ENCODE results near the gene THAP4. TPM values are rescaled to one million over a fixed set of nuclear protein-coding genes. Genes with fewer than 3 reads are reported as not detected.
"Not testable (repeated sequence)": the region's sequence is repeated elsewhere in the genome, so short reads cannot be mapped to it uniquely, and the experiment has no call there.

Gene THAP4
- total RNA-seq, 1 donor from 2014 or later: 23.7 TPM

DNA sequence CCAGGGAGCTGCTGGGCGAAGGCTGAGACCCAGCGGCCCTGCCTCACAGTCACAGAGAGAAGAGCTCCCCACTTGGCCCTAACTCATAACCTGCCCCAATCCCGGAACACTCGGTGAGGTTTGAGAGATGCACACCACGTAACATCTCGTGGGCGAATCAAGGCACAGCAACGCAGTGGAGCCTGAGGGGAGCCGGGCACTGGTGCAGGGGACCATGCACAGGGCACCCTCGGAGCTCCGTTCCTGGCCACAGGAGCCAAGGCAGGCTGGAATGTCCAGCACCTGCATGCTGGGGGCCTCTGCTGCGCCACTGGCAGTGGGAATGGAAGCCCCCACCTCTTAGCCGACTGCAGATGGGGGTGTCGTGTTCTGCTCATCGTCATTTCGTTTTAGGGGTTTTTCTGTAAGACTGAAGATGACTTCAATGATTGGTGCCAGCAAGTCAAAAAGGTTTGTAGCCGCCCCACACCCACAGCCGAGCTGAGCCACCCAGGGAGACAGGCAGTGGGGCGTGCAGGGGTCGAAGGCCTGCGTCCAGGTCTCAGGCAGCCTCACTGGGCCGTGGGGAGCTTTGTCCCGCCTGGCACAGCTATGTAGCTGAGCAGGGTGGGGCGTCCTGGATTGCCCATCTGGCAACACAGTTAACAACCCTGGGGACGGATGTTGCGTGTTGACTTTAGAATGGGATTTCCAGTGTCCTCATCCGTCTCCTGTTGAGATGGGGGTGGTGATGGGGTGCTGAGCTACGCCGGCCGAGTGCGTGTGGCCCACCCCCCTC lies 33.6 kb upstream of the THAP4 start:
- intact Hi-C loops (cut with micrococcal nuclease): no loop called here
- Mint-ChIP-seq H3K4me1 (no peaks in the 10 kb centered on the region), H3K36me3 (ENCODE audit: low read depth) (peaks cover 68% of the 10 kb centered on the region), H3K27me3 (no peaks in the 10 kb centered on the region), H3K9me3 (no peaks in the 10 kb centered on the region), H3K4me3 (no peak overlapping the region), H3K27ac (no peak overlapping the region)
- POLR2A ChIA-PET: no interaction called here
- TF ChIP-seq, protein P1, sequence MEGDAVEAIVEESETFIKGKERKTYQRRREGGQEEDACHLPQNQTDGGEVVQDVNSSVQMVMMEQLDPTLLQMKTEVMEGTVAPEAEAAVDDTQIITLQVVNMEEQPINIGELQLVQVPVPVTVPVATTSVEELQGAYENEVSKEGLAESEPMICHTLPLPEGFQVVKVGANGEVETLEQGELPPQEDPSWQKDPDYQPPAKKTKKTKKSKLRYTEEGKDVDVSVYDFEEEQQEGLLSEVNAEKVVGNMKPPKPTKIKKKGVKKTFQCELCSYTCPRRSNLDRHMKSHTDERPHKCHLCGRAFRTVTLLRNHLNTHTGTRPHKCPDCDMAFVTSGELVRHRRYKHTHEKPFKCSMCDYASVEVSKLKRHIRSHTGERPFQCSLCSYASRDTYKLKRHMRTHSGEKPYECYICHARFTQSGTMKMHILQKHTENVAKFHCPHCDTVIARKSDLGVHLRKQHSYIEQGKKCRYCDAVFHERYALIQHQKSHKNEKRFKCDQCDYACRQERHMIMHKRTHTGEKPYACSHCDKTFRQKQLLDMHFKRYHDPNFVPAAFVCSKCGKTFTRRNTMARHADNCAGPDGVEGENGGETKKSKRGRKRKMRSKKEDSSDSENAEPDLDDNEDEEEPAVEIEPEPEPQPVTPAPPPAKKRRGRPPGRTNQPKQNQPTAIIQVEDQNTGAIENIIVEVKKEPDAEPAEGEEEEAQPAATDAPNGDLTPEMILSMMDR (IDR thresholded peaks at IDR 0.05): no peak
- CTCF ChIA-PET: no interaction called here
- ATAC-seq (ENCODE audit: low read depth): no peak
- DNase-seq: no peak

GRCh38 chr2:241668839-241669238 lies 31.9 kb upstream of the THAP4 start:
- no peaks in the 10 kb centered on the region for H3K9me3 Mint-ChIP-seq
- no peaks in the 10 kb centered on the region for H3K4me1 Mint-ChIP-seq
- no peak overlapping the region for H3K4me3 Mint-ChIP-seq
- no peak overlapping the region for H3K27ac Mint-ChIP-seq
- H3K36me3 Mint-ChIP-seq (ENCODE audit: low read depth): peaks cover 64% of the 10 kb centered on the region
- ATAC-seq (ENCODE audit: low read depth) (no peak), DNase-seq (no peak)
- no peaks in the 10 kb centered on the region for H3K27me3 Mint-ChIP-seq
- TF ChIP-seq, protein P1 (IDR thresholded peaks at IDR 0.05): no peak
- intact Hi-C loops (cut with micrococcal nuclease): no loop called here
- POLR2A ChIA-PET: no interaction called here
- CTCF ChIA-PET: no interaction called here

GRCh38 chr2:241668354-241668753 lies 31.4 kb upstream of the THAP4 start:
- intact Hi-C loops (cut with micrococcal nuclease): no loop called here
- Mint-ChIP-seq H3K27me3 (no peaks in the 10 kb centered on the region), H3K4me1 (no peaks in the 10 kb centered on the region), H3K27ac (no peak overlapping the region), H3K36me3 (ENCODE audit: low read depth) (peaks cover 62% of the 10 kb centered on the region), H3K9me3 (no peaks in the 10 kb centered on the region), H3K4me3 (no peak overlapping the region)
- ChIA-PET CTCF (interaction anchor here (0.6 kb wide), 1 partner anchor 56 kb away, joined by 3 read pairs; no protein-coding TSS in a partner anchor), POLR2A (no interaction called here)
- ATAC-seq (ENCODE audit: low read depth): no peak
- TF ChIP-seq, protein P1 (IDR thresholded peaks at IDR 0.05): no peak
- no peak for DNase-seq

DNA sequence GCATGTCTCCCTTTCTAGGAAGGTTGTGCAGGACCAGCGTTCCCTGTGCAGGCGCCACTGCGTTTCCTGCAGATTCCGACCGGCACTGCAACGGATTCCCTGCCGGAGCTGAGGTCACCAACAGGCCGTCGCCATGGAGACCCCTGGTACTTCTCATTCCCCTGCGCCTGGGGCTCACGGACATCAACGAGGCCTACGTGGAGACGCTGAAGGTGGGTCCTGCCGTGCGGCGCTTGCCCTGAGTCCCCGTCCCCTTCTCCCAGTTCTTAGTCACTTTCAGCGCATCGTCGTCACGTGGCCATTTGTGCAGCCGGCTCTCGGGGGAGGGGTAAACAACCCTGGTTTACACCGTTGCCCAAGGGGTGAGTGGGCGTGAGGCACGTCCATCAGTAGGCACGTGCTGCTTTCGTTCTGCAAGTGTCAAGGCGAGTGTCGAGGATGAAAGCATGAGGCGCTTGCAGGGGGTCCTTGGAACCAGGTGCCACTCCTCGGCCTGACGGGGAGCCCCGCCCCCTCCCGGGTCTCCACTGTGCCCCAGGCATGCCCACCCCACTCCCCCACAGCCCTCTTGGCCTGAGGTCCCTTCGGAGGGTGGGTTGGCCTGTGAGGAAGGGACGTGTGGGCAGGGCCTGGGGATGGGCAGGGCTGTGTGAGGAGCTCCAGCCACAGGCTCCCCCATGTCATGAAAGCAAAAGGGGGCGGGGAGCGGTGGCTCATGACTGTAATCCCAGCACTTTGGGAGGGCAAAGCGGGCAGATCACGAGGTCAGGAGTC lies 29.9 kb upstream of the THAP4 start:
- POLR2A ChIA-PET: no interaction called here
- Mint-ChIP-seq H3K4me3 (no peak overlapping the region), H3K36me3 (ENCODE audit: low read depth) (peaks cover 60% of the 10 kb centered on the region), H3K27me3 (no peaks in the 10 kb centered on the region), H3K27ac (no peak overlapping the region), H3K4me1 (no peaks in the 10 kb centered on the region), H3K9me3 (no peaks in the 10 kb centered on the region)
- intact Hi-C loops (cut with micrococcal nuclease): no loop called here
- TF ChIP-seq, protein P1 (IDR thresholded peaks at IDR 0.05): no peak
- DNase-seq (no peak), ATAC-seq (ENCODE audit: low read depth) (no peak)
- CTCF ChIA-PET: no interaction called here

DNA sequence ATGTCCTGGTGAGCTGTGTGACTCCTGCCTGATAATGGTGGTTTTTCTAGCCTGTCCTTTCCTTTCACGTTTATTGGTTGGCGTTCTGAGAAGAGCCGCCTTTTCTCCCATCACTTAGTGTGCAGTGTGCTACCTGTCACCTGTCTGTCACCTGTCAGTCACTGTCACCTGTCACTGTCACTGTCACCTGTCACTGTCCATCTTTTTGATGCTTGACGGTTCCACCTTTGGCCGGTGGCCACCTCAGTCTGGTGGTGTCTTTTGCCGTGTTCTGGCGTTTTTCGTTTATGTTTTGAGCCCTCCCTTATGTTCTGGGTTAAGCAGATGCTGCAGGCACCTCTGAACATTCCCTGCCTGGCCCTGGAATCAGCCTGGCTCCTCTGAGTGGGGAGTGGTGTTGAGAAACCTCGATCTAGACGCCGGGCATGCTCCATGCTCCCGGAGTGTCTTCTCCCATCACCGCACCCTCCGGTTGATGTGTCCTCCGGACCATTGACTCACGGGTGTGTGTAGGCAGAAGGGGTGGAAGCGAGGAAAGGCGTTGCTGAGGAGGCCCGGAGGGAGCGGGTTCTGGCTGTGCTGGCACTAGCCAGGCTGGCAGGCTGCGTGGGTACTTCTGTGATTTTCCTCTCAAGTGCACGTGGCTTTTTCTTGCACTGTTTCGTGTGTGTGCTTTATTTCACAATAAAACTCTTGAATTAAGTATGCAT lies 28.9 kb upstream of the THAP4 start:
- ChIA-PET POLR2A (no interaction called here), CTCF (interaction anchor here (1.7 kb wide), 1 partner anchor 213 kb away, joined by 4 read pairs; no protein-coding TSS in a partner anchor)
- H3K4me1 Mint-ChIP-seq: no peaks in the 10 kb centered on the region
- no peak overlapping the region for H3K27ac Mint-ChIP-seq
- peaks cover 58% of the 10 kb centered on the region for H3K36me3 Mint-ChIP-seq (ENCODE audit: low read depth)
- H3K9me3 Mint-ChIP-seq: no peaks in the 10 kb centered on the region
- intact Hi-C loops (cut with micrococcal nuclease): loop anchor here (1.0 kb wide), 1 partner anchor 212 kb away; no protein-coding TSS in a partner anchor
- TF ChIP-seq, protein P1 (IDR thresholded peaks at IDR 0.05): no peak
- no peak overlapping the region for H3K4me3 Mint-ChIP-seq
- DNase-seq (no peak), ATAC-seq (ENCODE audit: low read depth) (no peak)
- H3K27me3 Mint-ChIP-seq: no peaks in the 10 kb centered on the region

GRCh38 chr2:241662731-241663130 lies 25.8 kb upstream of the THAP4 start:
- H3K4me1 Mint-ChIP-seq; H3K27ac Mint-ChIP-seq; DNase-seq; H3K9me3 Mint-ChIP-seq; POLR2A ChIA-PET; intact Hi-C loops (cut with micrococcal nuclease); CTCF ChIA-PET; H3K27me3 Mint-ChIP-seq; H3K4me3 Mint-ChIP-seq; ATAC-seq (ENCODE audit: low read depth): not testable (repeated sequence)
- peaks cover 58% of the 10 kb centered on the region for H3K36me3 Mint-ChIP-seq (ENCODE audit: low read depth)

Data from activated B cell treated with CpG ODN at 0.5 μM for 24 hours (primary cell).